KBM-7 (cell line): ENCODE results near the gene UNC13C.

ENCODE experiments used
- DNase-seq: peaks from one replicate; pipeline ENCODE4 v3.0.0-alpha.2; 2015
- in situ Hi-C: fragments of 300-500 bp; cut with MboI; formaldehyde crosslinking; loops from 2 replicates; pipeline ENCODE4 v1.14.3; 2020; ENCODE audit warnings: low sequenced_read_pairs, low pct_unique_long_range_greater_than_20kb, mixed read lengths

The UNC13C gene

GRCh38 chr15:54094661-54095060, 116.4 kb downstream of the UNC13C start:
- no peak for DNase-seq
- in situ Hi-C loops = no loop called here

GRCh38 chr15:54097019-54097418, 118.8 kb downstream of the UNC13C start:
- DNase-seq = no peak
- in situ Hi-C loops = no loop called here

GRCh38 chr15:54099010-54099409, 120.8 kb downstream of the UNC13C start:
- in situ Hi-C loops = no loop called here
- no peak for DNase-seq

GRCh38 chr15:54101664-54102270, 123.5 kb downstream of the UNC13C start:
- in situ Hi-C loops = no loop called here
- no peak for DNase-seq

GRCh38 chr15:54102704-54103103, 124.5 kb downstream of the UNC13C start:
- DNase-seq = no peak
- in situ Hi-C loops = no loop called here

- no peak for DNase-seq
- in situ Hi-C loops = no loop called here
These were observed 130.8 kb downstream of the UNC13C start for GRCh38 chr15:54109014-54109413.

- in situ Hi-C loops = no loop called here
- no peak for DNase-seq
These were observed 140.8 kb downstream of the UNC13C start for GRCh38 chr15:54119051-54119450.

GRCh38 chr15:54120949-54121463, 142.8 kb downstream of the UNC13C start:
- DNase-seq = no peak
- in situ Hi-C loops = no loop called here

- in situ Hi-C loops = no loop called here
- DNase-seq = no peak
These were observed 149.3 kb downstream of the UNC13C start for GRCh38 chr15:54127574-54127973.

- no peak for DNase-seq
- in situ Hi-C loops = no loop called here
These were observed 153.2 kb downstream of the UNC13C start for GRCh38 chr15:54131410-54131809.

GRCh38 chr15:54149115-54149531, 170.9 kb downstream of the UNC13C start:
- in situ Hi-C loops = no loop called here
- DNase-seq = no peak

GRCh38 chr15:54150255-54150654, 172.0 kb downstream of the UNC13C start:
- in situ Hi-C loops = no loop called here
- DNase-seq = peak; percentile 50

- in situ Hi-C loops = no loop called here
- DNase-seq = no peak
These were observed 180.8 kb downstream of the UNC13C start for GRCh38 chr15:54159012-54159411.

GRCh38 chr15:54187325-54187724, 209.1 kb downstream of the UNC13C start:
- no peak for DNase-seq
- in situ Hi-C loops = no loop called here

GRCh38 chr15:54197995-54198394, 219.8 kb downstream of the UNC13C start:
- in situ Hi-C loops = no loop called here
- DNase-seq = no peak

- in situ Hi-C loops = no loop called here
- no peak for DNase-seq
These were observed 228.5 kb downstream of the UNC13C start for GRCh38 chr15:54206586-54207321.

- no peak for DNase-seq
- in situ Hi-C loops = no loop called here
These were observed 230.5 kb downstream of the UNC13C start for GRCh38 chr15:54208786-54209185.

GRCh38 chr15:54212635-54213034, 234.4 kb downstream of the UNC13C start:
- no peak for DNase-seq
- in situ Hi-C loops = no loop called here

- in situ Hi-C loops = no loop called here
- DNase-seq = no peak
These were observed 248.2 kb downstream of the UNC13C start for GRCh38 chr15:54226455-54226854.

- no peak for DNase-seq
- in situ Hi-C loops = no loop called here
These were observed 249.3 kb downstream of the UNC13C start for GRCh38 chr15:54227569-54227968.

- no peak for DNase-seq
- in situ Hi-C loops = no loop called here
These were observed 272.1 kb downstream of the UNC13C start for GRCh38 chr15:54250326-54250725.
